Airway epithelial cell (primary cell): ENCODE measurements around the gene OR2T4. TPM values are rescaled to one million over a fixed set of nuclear protein-coding genes. Genes with fewer than 3 reads are reported as not detected.

Source experiments
- total RNA-seq: library from RNA; depleted of rRNA; stranded (reverse); fragments of >200 nt; gene quantifications from 2 replicates; pipeline ENCODE4 v1.2.3, GENCODE V29; 2015

The OR2T4 gene
- not detected in 2 replicates for total RNA-seq

GRCh38 chr1:248361121-248361715 lies at the start of gene OR2T4:
Gene OR2T4, plus strand, starts transcription at chr1:248361665. Its CDS starts 0 bp downstream, at chr1:248361665.

GRCh38 chr1:248324468-248324867 lies 37.0 kb upstream of the OR2T4 start, which contains the start of gene OR2M7:
Gene OR2M7, minus strand, starts transcription at chr1:248324568. Its CDS starts 0 bp downstream, at chr1:248324568.

GRCh38 chr1:248348475-248348874 lies 13.0 kb upstream of the OR2T4 start, which contains the start of gene OR14C36:
Gene OR14C36, plus strand, starts transcription at chr1:248348775. Its CDS starts 0 bp downstream, at chr1:248348775.

GRCh38 chr1:248375446-248375845 lies 14.0 kb downstream of the OR2T4 start, which contains the start of gene OR2T6:
Gene OR2T6, plus strand, starts transcription at chr1:248375746. Its CDS starts 11,863 bp downstream, at chr1:248387609.

GRCh38 chr1:248402748-248403147 lies 41.3 kb downstream of the OR2T4 start, which contains the start of gene OR2T1:
Gene OR2T1, plus strand, starts transcription at chr1:248403048. Its CDS starts 3,100 bp downstream, at chr1:248406148.

Other genes starting within 250 kb of the OR2T4 start
- not detected in 2 replicates for gene OR2M5, start 216.5 kb upstream of the OR2T4 start, total RNA-seq
- gene OR2M2, start 186.8 kb upstream of the OR2T4 start, total RNA-seq, result not detected in 2 replicates
- not detected in 2 replicates for gene OR2M3, start 164.4 kb upstream of the OR2T4 start, total RNA-seq
- gene OR2M4, start 130.2 kb upstream of the OR2T4 start, total RNA-seq, result not detected in 2 replicates
- not detected in 2 replicates for gene OR2T33, start 83.7 kb upstream of the OR2T4 start, total RNA-seq
- gene OR2T12, start 58.2 kb upstream of the OR2T4 start, total RNA-seq, result not detected in 2 replicates
- not detected in 2 replicates for gene OR2M7, start 37.1 kb upstream of the OR2T4 start, total RNA-seq
- not detected in 2 replicates for gene OR14C36, start 12.9 kb upstream of the OR2T4 start, total RNA-seq
- not detected in 2 replicates for gene OR2T6, start 14.1 kb downstream of the OR2T4 start, total RNA-seq
- gene OR2T1, start 41.4 kb downstream of the OR2T4 start, total RNA-seq, result not detected in 2 replicates
- not detected in 2 replicates for gene OR2T2, start 84.0 kb downstream of the OR2T4 start, total RNA-seq
- gene OR2T3, start 111.7 kb downstream of the OR2T4 start, total RNA-seq, result not detected in 2 replicates
- gene OR2T5, start 126.9 kb downstream of the OR2T4 start, total RNA-seq, result not detected in 2 replicates
- gene OR2G6, start 146.4 kb downstream of the OR2T4 start, total RNA-seq, result not detected in 2 replicates
- gene OR2T29, start 201.1 kb downstream of the OR2T4 start, total RNA-seq, result not detected in 2 replicates
- not detected in 2 replicates for gene OR2T34, start 213.1 kb downstream of the OR2T4 start, total RNA-seq
- not detected in 2 replicates for gene OR2T10, start 236.0 kb downstream of the OR2T4 start, total RNA-seq